HG03095 (cell line): ENCODE data around the gene ABHD17A.

ENCODE experiments used
- ATAC-seq: cut with Tn5 transposase; IDR thresholded peaks from one replicate; pipeline ENCODE4 v1.9.1; 2021; ENCODE audit warnings: moderate library complexity; ENCODE audit not compliant: unreplicated experiment

The ABHD17A gene

GRCh38 chr19:1865172-1866010, 19.9 kb downstream of the ABHD17A start:
- ATAC-seq = no peak

- no peak for ATAC-seq
Measured at GRCh38 chr19:1864480-1865171, 20.7 kb downstream of the ABHD17A start.

GRCh38 chr19:1863638-1864479, 21.4 kb downstream of the ABHD17A start:
- peak; percentile 48 for ATAC-seq

DNA sequence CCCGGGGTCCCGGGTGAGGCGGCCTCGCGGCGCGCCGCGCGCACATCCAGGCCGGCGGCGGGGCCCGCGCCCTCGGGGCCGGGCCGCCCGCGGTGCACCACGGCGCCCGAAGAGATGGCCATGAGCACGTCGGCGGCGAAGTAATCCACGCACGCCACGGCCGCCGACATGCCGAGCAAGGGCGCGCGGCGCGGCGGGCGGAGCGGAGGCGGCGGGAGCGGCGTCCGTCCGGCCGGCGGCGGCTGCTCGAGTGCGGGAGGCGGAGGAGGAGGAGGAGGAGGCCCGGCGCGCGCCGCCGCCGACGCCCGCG, 22.0 kb downstream of the ABHD17A start, which contains the start of gene KLF16:
Gene KLF16 (minus strand): TSS at position 252 of the 310 bp plus-strand sequence. CDS start 82 bp downstream, at position 170.
- ATAC-seq = peak; percentile 0

DNA sequence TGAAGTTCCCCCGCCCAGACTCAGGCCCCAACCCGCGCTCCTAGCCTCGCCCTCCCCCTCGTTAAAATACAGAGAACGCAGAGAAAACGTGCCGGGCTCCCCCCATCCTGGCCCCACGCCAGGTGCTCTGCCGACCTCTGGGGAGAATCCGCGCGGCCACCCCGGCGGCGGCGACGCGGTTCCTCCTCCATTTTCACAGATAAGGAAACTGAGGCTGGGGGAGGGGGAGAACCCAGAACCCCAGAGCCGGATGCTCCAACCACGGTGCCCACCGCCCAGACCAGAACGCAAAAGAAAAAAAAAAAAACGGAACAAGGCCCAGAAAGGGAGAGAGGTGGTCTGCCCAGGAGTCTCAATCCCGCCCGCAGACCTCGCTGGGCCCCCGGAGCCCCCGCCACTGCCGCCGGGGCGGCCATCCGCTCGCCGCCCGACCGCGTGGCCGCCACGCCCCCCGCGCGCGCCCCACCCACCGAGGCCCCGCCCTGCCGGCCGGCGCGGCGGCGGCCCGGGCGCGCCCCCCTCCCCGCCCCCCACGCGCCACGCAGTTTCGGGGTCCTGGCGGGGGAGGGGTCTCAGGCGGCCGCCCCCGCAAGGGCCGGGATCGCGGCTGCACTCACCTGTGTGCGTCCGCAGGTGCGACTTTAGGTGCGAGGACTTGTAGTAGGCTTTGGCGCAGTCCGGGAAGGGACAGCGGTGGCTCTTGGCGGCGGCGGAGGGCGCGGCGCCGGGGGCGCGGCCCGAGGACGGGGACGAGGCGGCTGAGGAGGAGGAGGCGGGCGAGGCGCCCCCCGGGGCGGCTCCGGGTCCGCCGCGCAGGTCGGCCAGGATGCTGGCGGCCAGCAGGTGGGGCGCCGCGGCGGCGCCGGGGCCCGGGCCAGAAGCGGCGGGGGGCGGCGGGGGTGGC, 22.6 kb downstream of the ABHD17A start:
- no peak for ATAC-seq

DNA sequence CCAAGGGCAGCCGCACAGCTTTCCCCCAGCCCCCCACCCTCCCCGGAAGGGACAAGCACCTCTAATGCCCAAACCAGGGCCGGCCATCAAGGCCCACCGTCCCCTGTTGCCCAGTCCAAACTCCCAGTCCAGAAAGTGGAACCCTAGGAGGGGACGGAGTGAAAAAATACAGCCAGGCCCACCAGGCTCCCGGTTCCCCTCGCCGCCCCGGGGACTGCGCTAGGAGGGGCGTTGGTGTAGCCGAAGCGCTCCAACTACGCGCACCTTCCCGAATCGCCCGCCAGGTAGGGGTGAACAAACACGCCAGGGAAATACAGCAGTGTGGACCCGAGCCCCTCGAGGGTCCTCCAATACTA, 23.2 kb downstream of the ABHD17A start:
- ATAC-seq = no peak

DNA sequence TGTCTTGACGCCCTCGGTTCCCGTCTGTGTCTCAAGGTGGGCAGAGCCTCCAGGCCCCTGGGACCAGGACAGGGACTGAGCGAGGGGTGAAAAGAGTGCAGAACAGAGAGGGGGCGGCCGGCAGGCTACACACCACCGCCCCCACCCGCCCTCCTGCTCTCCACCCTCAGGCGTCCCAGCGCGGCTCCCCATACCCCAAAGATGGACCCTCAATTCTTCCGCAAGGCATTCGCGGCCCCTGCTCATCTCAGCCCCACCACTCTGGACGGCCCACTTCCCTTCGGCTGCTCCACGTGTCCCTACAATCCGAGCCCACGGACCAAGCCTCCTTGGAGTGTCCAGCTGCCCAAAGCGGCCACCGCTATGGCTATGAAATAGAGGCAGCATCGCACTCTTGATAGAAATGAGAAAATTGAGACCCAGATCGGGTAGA, 23.7 kb downstream of the ABHD17A start:
- no peak for ATAC-seq

DNA sequence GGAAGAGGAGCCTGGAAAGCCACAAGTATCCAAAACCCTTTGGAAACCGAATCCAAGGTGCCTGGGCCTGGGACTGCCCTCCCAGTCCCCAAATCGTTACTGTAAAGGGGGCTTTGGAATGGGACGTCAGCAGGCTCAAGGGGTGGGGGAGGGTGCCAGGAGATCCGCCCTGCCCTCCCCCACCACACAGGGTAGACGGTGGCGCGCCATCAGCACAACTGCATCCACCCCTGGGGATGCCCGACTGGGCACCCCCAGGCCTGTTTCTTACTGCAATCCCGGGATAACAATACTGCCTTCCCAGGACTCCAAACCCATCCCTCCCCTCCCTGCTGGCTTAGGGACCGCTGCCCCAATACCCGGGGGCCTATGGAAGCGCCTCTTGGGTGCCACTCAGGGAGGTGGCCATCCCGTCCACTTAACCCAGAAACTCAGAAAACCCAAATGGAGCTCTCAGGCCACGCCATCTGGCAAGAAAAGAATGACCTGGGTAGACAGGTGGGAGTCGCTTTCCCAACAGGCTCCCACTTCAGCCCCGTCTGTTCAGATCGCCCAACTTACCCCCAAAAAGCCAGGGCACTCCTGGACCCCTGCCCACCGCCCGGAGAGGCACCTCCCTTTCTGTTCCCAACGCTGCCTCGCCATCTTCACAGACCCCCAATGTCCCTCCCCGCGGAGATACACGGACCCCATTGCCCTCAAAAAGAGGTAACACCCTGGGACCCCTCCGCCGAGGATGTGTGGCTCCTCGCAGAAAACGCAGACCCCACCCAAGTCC, 24.3 kb downstream of the ABHD17A start:
- no peak for ATAC-seq

DNA sequence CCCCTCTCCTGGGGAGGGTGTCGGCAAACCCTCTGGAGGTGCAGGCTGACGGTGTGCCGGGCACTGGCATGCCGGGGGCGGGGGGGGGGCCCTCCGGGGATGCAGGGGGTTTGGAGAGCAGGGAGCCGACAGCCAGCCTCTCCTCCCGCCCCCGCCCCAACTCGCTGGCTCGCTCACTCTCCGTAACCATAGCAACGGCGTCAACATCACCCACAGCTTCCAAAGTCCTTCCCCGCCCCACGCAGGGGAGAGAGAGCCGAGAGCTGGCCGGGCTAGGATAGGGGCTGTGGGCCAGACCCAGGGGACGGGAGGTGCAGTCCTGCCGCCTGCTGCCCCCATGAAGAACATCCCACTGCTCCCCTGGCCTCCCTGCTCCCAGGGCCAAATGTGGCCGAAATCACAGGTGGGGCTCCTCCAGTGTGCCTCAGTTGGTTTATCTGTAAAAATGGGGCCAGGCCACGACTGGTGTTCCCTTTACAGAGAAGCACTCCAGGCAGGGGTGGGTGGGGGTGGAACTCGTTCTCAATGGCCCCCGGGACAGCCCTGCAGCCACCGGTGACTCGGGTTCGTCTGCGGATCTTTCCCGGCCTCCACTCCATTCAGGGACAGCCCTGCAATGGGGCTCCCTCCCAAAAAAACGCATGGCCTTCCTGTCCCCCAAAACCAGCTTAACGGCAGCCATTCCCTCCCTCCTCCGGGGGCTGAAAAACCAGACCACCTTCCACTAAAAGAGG, 25.1 kb downstream of the ABHD17A start:
- no peak for ATAC-seq

- no peak for ATAC-seq
Measured at GRCh38 chr19:1859331-1859781, 25.9 kb downstream of the ABHD17A start.

- ATAC-seq = no peak
Measured at GRCh38 chr19:1858412-1859081, 26.7 kb downstream of the ABHD17A start.

- no peak for ATAC-seq
Measured at GRCh38 chr19:1857648-1858326, 27.5 kb downstream of the ABHD17A start.

GRCh38 chr19:1856698-1857603, 28.3 kb downstream of the ABHD17A start:
- ATAC-seq = no peak

- no peak for ATAC-seq
Measured at GRCh38 chr19:1856345-1856697, 29.0 kb downstream of the ABHD17A start.

GRCh38 chr19:1855828-1856255, 29.5 kb downstream of the ABHD17A start:
- no peak for ATAC-seq

DNA sequence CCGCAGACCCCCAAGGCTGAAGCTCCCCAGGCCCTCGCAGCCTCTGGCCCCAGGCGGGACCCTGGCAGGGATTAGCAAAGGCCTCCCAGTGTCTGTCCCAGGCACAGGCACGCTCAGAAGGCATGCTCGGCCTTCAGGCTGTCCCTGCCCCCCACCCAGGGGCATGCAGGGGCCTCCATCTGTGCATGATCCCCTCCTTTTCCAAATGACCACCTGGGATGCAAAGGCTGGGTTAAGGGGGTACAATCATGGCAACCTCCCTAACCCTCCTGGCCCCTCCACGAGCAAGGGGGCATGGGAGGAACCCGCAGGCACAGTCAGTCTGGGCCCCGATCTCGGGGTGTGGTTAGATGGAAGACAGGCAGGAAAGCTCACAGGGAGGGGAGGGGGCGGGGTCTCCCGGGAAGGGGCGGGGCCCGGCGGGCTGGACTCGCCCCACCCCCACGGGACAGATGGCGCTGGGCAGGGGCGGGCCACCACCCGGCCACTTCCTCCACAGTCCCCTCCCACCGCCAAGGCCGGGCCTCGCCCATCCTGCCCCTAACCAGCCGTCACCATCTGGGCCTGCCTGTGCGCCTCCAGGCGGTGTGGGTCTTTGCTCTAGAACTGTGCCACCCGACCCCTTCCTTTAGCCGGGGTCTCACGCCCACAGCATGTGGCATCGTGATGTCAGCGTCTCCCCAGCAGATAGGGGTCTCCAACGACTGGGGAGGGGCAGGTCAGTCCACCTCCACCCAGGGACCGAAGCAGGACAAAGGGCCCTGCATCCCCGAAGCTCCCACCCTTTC, 30.1 kb downstream of the ABHD17A start:
- ATAC-seq = peak; percentile 39
